HG02798 (cell line): ENCODE measurements around the gene APLF.
"Not testable (repeated sequence)": the region's sequence is repeated elsewhere in the genome, so short reads cannot be mapped to it uniquely, and the experiment has no call there.

Experiments
- ATAC-seq: cut with Tn5 transposase; IDR thresholded peaks from one replicate; pipeline ENCODE4 v1.9.1; 2021; ENCODE audit warnings: mild to moderate bottlenecking; ENCODE audit not compliant: unreplicated experiment, poor library complexity

The APLF gene

DNA sequence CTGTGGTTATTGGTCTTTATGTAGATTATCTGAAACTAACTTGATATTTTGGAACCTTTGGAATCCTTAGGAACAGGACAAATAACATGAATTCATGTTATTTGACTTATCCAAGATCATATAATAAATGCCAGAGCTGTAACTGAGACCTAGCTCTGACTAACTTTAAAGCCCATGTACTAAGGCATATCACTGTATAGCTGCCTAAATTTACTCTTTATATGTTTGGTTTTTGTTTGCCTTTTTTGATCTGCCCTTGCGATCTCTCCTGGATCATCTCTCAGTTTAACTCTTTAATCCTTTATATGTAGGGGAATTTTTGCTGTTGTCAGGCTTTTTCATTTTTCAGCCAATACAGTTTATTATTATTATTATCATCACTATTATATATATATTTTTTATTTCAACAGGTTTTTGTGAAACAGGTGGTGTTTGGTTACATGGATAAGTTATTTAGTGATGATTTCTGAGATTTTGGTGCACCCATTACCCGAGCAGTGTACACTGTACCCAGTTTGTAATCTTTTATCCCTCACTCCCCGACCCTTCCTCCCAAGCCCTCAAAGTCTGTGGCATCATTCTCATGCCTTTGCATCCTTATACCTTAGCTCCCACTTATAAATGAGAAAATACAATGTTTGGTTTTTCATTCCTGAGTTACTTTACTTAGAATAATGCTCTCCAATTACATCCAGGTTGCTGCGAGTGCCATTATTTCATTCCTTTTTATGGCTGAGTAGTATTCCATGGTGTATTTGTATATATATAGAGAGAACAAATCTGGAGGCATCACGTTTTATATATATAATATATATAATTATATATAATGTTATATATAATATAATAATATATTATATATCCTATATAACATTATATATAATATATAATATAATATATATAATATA, 48.9 kb downstream of the APLF start:
- ATAC-seq = no peak

DNA sequence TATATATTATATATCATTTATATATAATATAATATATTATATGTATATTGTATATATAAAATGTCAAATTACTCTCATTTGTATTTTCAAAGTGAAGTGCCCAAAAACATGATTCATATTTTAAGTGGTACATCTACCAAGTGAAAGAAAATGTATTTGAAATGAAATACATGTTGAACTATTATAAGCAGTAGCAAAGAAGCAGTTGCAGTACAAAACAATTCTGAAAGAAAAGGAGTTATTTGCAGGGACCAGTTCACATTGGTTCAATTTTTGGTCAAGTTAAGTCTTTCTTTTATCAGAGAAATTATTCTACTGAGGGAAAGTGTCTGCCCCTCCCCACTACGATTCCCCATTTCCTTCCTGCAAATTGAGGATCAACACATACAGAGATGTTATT, 51.9 kb downstream of the APLF start:
- ATAC-seq = no peak

DNA sequence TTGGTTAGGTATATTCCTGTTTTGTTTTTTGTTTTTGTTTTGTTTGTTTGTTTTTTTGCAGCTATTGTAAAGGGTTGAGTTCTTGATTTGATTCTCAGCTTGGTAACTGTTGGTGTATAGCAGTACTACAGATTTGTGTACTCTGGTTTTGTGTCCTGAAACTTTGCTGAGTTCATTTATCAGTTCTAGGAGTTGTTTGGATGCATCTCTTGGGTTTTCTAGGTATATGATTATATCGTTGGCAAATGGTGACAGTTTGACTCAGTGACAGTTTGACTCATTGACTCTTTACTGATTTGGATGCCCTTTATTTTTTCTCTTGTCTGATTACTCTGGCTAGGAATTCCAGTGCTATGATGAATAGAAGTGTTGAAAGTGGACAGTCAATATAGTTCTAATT, 53.7 kb downstream of the APLF start:
- no peak for ATAC-seq

DNA sequence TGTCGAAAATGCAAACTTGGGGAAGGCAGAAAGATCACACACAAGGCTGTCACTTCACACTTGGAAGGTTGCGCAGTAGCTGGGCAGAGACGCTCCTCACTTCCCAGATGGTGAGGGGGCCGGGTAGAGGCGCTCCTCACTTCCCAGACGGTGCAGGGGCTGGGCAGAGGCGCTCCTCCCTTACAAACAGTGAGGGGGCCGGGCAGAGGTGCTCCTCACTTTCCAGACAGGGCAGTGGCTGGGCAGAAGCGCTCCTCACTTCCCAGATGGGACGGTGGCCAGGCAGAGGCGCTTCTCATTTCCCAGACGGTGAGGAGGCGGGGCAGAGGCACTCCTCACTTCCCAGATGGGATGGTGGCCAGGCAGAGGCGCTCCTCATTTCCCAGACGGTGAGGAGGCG, 59.6 kb downstream of the APLF start:
- not testable (repeated sequence) for ATAC-seq

DNA sequence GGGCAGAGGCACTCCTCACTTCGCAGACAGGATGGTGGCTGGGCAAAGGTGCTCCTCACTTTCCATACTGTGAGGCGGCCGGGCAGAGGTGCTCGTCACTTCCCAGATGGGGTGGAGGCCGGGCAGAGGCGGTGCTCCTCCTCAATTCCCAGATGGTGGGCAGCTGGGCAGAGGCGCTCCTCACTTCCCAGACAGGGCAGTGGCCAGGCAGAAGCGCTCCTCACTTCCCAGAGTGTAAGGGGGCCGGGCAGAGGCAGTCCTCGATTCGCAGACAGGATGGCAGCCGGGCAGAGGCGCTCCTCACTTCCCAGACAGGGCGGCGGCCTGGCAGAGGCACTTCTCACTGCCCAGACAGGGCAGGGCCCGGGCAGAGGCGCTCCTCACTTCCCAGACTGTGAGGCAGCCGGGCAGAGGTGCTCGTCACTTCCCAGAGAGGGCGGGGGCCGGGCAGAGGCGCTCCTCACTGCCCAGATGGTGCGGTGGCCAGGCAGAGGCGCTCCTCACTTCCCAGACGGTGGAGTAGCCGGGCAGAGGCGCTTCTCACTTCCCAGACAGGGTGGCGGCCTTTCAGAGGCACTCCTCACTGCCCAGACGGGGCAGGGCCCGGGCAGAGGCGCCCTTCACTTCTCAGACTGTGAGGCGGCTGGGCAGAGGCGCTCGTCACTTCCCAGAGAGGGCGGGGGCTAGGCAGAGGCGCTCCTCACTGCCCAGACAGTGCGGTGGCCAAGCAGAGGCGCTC, 60.1 kb downstream of the APLF start:
- not testable (repeated sequence) for ATAC-seq

DNA sequence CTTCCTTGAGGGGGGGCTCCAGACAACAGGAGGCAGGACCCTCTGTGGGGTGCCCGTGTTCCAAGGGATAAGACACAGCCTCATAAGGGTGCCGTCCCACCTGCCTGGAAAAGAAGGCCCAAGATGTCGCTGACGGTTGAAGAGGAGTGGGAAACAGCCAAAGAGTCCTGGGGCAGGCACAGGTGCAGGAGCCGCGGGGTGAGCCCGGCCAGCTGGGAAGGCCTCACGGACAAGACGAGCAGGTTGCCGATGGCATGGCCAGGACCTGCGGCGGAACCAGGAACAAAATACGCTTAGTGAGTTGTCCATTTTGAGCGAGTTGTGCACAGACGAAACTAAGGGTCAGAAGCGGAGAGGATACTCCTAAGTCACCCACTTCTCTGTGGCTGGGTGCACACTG, 61.8 kb downstream of the APLF start:
- ATAC-seq = not testable (repeated sequence)

DNA sequence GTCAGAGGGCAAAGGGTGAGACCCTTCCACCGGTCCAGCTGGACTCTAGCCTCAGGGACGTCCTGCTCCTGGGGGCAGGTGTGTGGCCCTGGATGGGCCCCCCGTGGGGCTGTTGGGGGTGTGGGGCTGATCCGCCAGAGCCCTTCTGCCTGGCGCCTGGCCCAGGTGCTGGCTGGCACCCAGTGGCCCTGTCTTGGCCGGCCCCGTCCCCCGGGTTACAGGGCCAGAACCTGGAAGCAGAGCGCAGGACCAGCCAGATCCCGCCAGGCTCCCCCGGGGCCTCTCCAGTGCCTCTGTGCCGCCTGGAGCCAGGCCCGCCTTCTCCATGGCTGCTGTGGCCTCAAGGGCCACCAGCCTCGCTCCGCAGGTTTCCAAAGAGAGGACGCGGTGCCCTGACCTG, 62.3 kb downstream of the APLF start:
- ATAC-seq = not testable (repeated sequence)

DNA sequence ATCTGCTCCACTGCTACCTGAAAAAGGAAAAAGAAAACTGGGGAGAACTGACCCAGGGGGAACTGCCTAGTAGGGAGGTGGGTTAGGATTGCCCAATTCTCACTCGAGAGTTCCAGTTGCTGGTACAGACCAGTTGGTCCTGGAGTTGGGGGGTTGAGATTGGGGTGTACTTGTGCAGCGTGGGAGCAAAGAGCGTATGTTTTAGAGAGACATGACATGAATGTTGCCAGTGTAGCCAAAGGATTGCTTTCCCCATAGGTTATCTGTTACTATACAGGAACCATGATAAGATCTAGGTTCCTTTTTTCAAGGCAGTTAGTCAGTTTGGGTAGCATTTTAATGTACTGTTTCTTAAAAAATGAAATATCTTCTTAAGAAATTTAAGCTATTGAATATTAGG, 68.6 kb downstream of the APLF start:
- ATAC-seq = no peak

DNA sequence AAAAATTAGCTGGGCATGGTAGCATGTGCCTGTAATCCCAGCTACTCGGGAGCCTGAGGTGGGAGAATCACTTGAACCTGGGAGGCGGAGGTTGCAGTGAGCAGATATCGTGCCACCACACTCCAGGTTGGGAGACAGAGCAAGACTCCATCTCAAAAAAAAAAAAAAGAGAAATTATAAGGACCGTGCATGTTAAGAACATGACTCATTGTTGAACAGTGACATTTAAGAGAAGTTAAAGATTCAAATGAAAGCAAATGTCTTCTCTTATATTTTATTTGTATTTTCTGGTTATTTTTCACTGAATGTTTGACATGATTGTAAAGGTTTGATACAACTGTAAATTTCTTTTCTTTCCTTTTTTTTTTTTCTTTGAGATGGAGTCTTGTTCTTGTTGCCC, 69.6 kb downstream of the APLF start:
- no peak for ATAC-seq

DNA sequence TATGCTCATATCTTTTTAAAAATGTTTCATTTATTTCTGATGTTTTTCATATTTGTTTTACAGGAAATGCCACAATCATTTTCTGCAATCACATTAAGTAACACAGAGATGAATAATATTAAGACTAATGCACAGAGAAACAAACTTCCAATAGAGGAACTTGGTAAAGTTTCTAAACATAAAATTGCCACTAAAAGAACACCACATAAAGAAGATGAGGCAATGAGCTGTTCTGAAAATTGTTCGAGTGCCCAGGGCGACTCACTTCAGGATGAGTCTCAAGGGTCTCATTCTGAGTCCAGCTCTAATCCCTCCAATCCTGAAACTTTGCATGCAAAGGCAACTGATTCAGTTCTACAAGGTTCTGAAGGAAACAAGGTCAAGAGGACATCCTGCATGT, 70.4 kb downstream of the APLF start:
- ATAC-seq = no peak

DNA sequence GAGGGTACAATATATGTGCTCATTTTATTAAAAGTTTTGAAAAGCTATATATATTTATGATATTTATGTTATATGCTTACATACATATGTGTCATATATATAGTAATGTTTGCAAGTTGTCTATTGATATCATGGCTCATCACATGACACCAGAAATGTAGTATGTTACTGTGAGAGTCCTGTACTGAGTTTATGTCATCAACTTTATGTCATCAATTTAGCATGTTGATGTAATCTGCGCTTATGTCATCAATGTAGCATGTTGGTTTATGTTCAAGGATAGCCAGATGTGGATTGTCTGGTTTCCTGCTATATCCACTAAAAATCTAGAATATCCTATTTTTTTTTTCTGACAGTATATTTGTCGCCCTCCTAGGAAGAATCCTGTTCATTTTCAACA, 77.4 kb downstream of the APLF start:
- ATAC-seq = no peak

DNA sequence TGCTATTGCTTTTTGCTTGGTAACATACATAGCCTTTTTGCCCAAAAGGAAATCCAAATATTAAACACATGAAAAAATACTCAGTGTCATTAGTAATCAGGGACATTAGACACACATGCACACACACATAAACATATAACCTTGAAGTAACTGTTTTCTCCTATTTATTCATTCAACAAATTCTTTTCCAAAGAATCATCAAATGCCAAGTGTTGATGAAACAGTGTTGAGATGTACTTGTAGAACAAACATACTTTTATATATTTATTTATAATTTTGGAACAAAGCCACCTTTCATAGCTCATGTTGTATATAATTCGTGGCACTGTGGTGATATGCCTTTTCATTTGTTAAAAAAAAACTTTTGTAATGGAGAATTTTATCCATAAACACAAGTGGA, 81.0 kb downstream of the APLF start:
- ATAC-seq = no peak

DNA sequence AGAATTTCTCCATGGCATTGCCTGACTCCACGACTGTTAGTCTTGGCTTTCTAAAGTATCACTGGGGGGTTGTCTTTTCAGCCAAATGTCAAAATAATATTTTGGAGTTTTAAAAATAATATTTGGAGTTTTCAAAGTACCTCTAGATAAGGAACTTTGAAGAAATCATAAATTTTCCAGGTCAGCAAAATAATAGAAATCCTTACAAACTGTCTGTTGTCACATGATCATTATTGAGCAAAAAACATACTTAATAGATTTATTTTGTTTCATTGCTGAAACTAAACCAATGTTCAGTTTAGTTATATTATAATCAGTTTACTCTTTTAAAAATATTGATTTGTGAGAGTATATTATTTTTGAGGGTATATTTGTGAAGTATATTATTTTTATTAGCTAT, 85.7 kb downstream of the APLF start:
- no peak for ATAC-seq

DNA sequence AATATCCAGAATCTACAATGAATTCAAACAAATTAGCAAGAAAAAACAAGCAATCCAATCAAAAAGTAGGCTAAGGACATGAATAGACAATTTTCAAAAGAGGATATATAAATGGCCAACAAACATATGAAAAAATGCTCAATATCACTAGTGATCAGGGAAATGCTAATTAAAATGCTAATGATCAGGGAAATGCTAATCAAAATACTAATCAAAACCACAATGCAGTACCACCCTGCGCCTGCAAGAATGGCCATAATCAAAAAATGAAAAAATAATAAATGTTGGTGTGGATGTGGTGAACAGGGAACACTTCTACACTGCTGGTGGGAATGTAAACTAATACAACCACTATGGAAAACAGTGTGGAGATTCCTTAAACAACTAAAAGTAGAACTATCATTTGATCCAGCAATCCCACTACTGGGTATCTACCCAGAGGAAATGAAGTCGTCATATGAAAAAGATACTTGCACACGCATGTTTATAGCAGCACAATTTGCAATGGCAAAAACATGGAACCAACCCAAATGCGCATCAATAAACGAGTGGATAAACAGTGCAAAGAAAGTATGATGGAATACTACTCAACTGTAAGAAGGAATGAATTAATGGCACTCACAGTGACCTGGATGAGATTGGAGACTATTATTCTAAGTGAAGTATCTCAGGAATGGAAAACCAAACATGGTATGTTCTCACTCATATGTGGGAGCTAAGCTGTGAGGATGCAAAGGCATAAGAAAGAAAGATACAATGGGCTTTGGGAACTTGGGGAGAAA, 88.2 kb downstream of the APLF start:
- ATAC-seq = not testable (repeated sequence)

DNA sequence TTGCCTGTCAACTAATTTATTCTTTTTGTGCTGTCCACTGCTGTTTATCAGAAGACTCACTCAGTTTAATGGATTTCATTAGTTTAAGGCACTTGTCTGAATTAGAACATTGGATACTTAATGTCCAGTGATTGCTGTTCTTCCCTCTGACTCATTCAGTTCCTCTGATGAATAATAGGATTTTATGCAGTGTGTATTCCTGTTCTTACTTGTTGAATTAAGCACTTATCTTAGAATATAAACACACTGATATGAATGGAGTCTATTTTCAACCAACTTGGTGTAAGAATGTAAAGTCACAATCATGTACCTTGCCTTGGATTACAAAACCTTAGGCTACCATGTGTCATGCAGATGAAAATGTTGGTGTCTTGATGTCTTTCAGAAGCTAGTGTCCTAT, 89.0 kb downstream of the APLF start:
- ATAC-seq = no peak

DNA sequence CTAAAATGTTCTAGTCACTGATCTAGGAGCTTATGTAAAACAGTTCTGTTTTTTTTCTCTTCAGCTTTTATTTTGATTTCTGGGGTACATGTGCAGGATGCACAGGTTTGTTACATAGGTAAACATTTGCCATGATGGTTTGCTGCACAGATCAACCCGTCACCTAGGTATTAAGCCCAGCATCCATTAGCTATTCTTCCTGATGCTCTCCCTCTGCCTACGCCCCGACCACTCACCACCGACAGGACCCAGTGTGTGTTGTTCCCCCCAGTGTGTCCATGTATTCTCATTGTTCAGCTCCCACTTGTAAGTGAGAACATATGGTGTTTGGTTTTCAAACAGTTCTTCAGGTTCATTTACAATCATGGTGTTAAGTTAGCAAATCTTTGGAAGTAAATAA, 91.2 kb downstream of the APLF start:
- ATAC-seq = no peak

DNA sequence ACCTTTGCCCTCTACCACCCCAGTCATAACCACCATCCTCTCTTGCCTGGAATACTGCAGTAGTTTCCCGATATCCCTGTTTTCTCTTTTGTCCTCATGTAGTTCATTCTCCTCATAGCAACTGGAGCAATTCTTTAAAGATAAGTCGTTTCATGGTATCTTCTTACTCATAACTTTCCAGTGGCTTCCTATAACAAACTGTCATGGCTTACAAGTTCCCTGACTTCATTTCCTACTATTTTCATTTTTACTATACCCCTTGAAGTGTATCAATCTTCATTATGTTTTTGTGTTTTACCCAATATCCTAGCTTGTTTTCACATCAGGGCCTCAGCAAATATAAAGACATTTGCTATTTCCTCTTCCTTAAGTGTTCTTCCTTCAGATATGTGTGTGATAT, 92.3 kb downstream of the APLF start:
- ATAC-seq = no peak

DNA sequence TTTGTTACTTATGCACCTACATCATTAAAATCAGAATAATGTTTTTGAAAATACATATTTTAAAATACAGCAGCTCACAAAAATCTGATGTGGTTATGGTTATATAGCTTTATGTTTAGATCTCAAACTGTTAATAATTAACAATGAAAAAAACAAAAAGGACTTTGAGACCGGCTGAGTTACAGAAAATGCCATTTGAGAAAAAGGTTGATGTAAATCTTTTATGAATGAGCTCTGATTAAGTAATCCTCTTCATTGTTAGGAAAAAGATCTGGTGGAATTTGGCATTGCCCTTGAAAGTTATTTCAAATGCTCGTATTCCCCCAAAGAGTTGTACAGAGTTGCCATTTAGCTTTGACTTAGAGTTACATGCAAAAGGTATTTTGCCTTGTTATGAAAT, 93.2 kb downstream of the APLF start:
- no peak for ATAC-seq

DNA sequence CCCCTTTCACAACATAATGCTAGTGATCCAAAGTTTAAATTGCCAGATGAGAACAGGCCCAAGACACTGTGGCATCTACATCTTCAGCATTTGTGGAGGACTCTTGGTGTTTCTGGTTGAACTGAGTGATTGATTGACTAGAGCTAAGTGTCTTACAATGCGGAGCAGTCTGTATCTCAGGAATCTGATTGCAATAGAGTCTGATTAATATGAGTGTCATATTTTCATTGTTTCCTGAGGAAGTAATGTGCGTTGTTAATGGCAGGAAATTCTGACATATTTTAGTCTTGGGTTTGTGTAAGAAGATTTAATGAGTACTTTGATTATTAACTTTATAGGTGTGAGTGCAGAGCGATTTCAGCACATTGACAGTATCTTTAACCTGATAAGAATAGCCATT, 94.0 kb downstream of the APLF start:
- no peak for ATAC-seq

DNA sequence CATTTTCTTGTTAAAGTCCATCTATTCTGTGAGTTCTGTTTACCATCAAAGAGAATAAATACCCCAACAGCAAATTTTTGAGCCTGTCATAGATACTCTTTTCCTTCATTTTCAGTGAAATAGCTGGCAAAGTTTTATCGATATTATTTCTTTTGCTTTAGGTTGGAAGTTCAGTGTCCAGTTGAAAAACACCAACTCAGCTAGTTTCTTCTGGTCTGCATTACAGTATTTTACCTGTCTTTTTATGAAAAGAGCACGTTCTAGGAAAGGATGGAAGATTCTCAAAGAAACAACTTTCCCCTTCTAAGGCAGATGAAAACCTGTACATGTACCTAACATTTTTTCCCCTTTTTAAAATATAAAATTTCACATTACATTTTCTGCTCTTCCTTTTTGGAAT, 95.5 kb downstream of the APLF start:
- no peak for ATAC-seq

DNA sequence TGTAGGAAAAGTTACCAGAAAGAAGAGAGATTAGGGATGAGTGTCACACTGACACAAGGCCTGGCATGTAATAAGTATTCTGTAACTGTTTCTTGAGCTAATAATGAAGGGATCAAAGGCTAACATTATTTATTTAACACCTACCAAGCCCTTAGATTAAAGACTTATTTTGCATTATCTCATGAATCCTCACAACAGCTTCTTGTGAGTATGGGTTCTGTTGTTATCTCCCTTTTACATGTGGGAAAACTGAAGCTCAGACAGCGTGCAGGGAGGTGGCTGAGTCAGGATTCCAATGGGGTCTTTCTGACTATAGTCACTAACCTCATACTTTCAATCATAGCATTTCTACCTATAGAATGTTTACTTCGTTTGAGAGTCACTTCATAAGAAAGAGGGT, 97.0 kb downstream of the APLF start:
- no peak for ATAC-seq
